Right lobe of liver (tissue), 6 donors: ENCODE results near the gene RNASE4. TPM values are rescaled to one million over a fixed set of nuclear protein-coding genes. Genes with fewer than 3 reads are reported as not detected.
A peak's percentile ranks its signal among the peaks of the same experiment; 100 is the strongest.
"Not testable (repeated sequence)": the region's sequence is repeated elsewhere in the genome, so short reads cannot be mapped to it uniquely, and the experiment has no call there.

ENCODE experiments used
- ATAC-seq, 4 donors: fragments of 200-7000 bp; cut with Tn5 transposase; one replicate each; pipeline ENCODE4 v1.9.1; 2020; ENCODE audit warnings: mild to moderate bottlenecking in 4 of 4, moderate library complexity in 4 of 4
- DNase-seq, 3 donors: peaks; one replicate each; pipeline ENCODE4 v3.0.0-alpha.2; 2020
- H3K27ac ChIP-seq, 3 donors: fragments of 200-600 bp; one replicate each; pipeline ENCODE4 v1.8.0; 2022
- H3K27me3 ChIP-seq, 2 donors: fragments of 200-600 bp; one replicate each; pipeline ENCODE4 v1.8.0; 2022
- H3K36me3 ChIP-seq, 4 donors: fragments of 200-600 bp; sonication (generic) in 1 of 4; one replicate each; pipeline versions ENCODE4 v1.5.1 to v1.8.0; 2017 to 2022; ENCODE audit warnings: control low read depth in 1 of 4
- H3K4me1 ChIP-seq, 4 donors: fragments of 200-600 bp; sonication (generic) in 1 of 4; one replicate each; pipeline versions ENCODE4 v1.5.1 to v1.8.0; 2017 to 2022; ENCODE audit warnings: control low read depth in 1 of 4
- H3K4me3 ChIP-seq, 3 donors: fragments of 200-600 bp; one replicate each; pipeline ENCODE4 v1.8.0; 2022
- H3K9me3 ChIP-seq, 4 donors: fragments of 200-600 bp; sonication (generic) in 1 of 4; one replicate each; pipeline versions ENCODE4 v1.5.1 to v1.8.0; 2017 to 2022; ENCODE audit warnings: control low read depth in 1 of 4
- POLR2A ChIP-seq: fragments of 450-650 bp; IDR thresholded peaks from one replicate; pipeline ENCODE4 v1.6.1; 2017; ENCODE audit warnings: antibody characterized with exemption, mild to moderate bottlenecking
- WGBS: methylation state at CpG from one replicate; pipeline ENCODE4 v1.1.6; 2018; ENCODE audit warnings: low coverage, low lambda C conversion rate; ENCODE audit not compliant: insufficient coverage; ENCODE audit errors: missing lambda C conversion rate; 5-methylcytosine and 5-hydroxymethylcytosine counted together
- intact Hi-C, 2 donors: fragments of 100-400 bp; cut with DNase I; formaldehyde crosslinking; loops; one replicate each; pipeline versions ENCODE4 v1.11.2 to v1.14.1; 2022
- long read RNA-seq: library from polyadenylated mRNA; unstranded; transcript quantifications from one replicate; pipeline ENCODE4 v2.0.0, GENCODE V29; 2019
- total RNA-seq, 6 experiments: library from RNA; depleted of rRNA in 2 of 6; stranded (reverse); fragments of >200 nt in 2 of 6; fragmentation: NEBNext Ultra II Directional in 3 of 6; extraction: Animal tissue kit (Norgen Biotek cat#: 25700) in 3 of 6; gene quantifications; one replicate each; pipeline versions ENCODE4 v1.1.0 to v1.2.4, GENCODE V29; 2016 to 2023
- TF ChIP-seq, protein P1 (sequence below), 4 donors: fragments of 200-600 bp in 3 of 4; fragments of 450-650 bp in 1 of 4; IDR thresholded peaks; one replicate each; pipeline versions ENCODE4 v1.5.1 to v1.8.0; 2016 to 2022; ENCODE audit warnings: antibody characterized with exemption in 4 of 4, mild to moderate bottlenecking in 2 of 4
- donor health status: DM: no; HTN: yes; CAD: no.
- donor health status: DM: no; HTN: no; CAD: no.
- donor health status: DM: no; HTN: no; CAD: no.
- donor health status: DM: no; HTN: yes; CAD: no.
- donor health status: DM: no; HTN: yes; CAD: no.

RNASE4 gene
- 100 to 1,000 TPM; 129 to 175 (median 151) TPM for total RNA-seq
- long read RNA-seq, transcript RNASE4-202 (2 exons, 1,341 nt) = minor isoform, 24 of 83 reads
- long read RNA-seq, transcript RNASE4-203 (2 exons, 2,520 nt) = major isoform, 41 of 83 reads
- long read RNA-seq, partial matches to known transcripts = 0 of 83 reads
- long read RNA-seq, other reads (novel, unspliced or antisense) = 18 of 83 reads

- ATAC-seq (peak; percentile 37 to 65 (median 51)), DNase-seq (peak; percentile 89 to 93 (median 91))
- Histone ChIP-seq H3K4me3 (peak within 1 kb of the TSS; percentile 71 to 80 (median 71)), H3K27me3 (no peaks in the 10 kb centered on the region), H3K9me3 (no peaks in the 10 kb centered on the region), H3K27ac (peak within 1 kb of the TSS; percentile 96 to 100 (median 99)), H3K4me1 (peaks cover 0 to 31% (median 6%) of the 10 kb centered on the region in 4 donors), H3K36me3 (no peaks in the 10 kb centered on the region)
- TF ChIP-seq POLR2A = peak; percentile 80
- TF ChIP-seq, protein P1, sequence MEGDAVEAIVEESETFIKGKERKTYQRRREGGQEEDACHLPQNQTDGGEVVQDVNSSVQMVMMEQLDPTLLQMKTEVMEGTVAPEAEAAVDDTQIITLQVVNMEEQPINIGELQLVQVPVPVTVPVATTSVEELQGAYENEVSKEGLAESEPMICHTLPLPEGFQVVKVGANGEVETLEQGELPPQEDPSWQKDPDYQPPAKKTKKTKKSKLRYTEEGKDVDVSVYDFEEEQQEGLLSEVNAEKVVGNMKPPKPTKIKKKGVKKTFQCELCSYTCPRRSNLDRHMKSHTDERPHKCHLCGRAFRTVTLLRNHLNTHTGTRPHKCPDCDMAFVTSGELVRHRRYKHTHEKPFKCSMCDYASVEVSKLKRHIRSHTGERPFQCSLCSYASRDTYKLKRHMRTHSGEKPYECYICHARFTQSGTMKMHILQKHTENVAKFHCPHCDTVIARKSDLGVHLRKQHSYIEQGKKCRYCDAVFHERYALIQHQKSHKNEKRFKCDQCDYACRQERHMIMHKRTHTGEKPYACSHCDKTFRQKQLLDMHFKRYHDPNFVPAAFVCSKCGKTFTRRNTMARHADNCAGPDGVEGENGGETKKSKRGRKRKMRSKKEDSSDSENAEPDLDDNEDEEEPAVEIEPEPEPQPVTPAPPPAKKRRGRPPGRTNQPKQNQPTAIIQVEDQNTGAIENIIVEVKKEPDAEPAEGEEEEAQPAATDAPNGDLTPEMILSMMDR (IDR thresholded peaks at IDR 0.05) = no peak
- WGBS = 0% methylated on average over 15 of the region's 42 CpGs
- intact Hi-C loops = loop anchor here (10.0 kb wide), 2 partner anchors 69 to 359 kb away; no protein-coding TSS in a partner anchor
These were observed at the start of gene RNASE4 for GRCh38 chr14:20683891-20684661. Gene RNASE4 (plus strand): TSS chr14:20684560. CDS start chr14:20699372, 14,812 bp downstream.

DNA sequence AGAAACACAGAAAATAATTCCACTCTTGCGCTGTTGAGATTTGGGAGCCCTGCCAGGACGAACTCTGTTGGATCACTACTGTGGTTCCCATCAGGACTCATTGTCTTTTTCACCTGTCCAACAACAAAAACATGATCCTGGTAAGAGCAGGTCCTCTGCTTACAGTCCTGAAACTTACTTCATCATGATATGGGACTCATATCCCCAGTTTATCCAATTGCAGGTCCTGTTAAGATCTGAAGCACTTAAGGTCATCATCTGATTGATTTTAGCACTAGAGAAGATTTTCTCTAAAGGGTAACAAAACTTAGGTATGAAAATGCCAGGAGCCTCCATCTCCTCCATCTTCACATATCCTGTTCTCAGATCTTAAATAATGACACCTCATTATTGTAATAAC, 42.8 kb upstream of the RNASE4 start, which contains the start of gene OR6S1:
Gene OR6S1 (minus strand): TSS at position 101 of the 400 bp plus-strand sequence. CDS start 0 bp downstream, at position 101.
- Histone ChIP-seq H3K4me1 (no peaks in the 10 kb centered on the region), H3K27ac (no peak within 1 kb of the TSS), H3K4me3 (no peak within 1 kb of the TSS), H3K36me3 (no peaks in the 10 kb centered on the region), H3K9me3 (no peaks in the 10 kb centered on the region), H3K27me3 (no peaks in the 10 kb centered on the region)
- no peak for DNase-seq
- 60% methylated on average over 1 of the region's 2 CpGs for WGBS
- ATAC-seq = no peak
- intact Hi-C loops = no loop called here
- TF ChIP-seq, protein P1 (IDR thresholded peaks at IDR 0.05) = no peak
- no peak for TF ChIP-seq POLR2A

DNA sequence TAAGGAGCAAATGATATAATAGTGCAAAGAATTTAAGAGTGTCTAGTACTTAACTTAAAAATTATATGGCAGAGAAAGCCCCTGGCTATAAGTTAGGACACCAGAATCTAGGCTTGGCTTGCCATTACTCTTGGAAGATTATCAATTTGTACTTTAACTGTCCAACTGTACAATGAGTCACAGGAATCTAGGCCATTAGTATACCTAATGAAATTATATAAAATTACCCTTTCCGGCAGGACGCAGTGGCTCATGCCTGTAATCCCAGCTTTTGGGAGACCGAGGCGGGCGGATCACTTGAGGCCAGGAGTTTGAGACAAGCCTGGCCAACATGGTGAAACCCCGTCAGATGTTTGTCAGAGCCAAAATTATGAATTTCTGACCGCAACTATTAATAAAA, 42.2 kb upstream of the RNASE4 start:
- TF ChIP-seq, protein P1 (IDR thresholded peaks at IDR 0.05) = no peak
- no peak for TF ChIP-seq POLR2A
- no peak overlapping the region for H3K27ac ChIP-seq
- no peak for ATAC-seq
- H3K9me3 ChIP-seq = no peaks in the 10 kb centered on the region
- H3K4me1 ChIP-seq = no peaks in the 10 kb centered on the region
- WGBS = 82% methylated on average over 6 of the region's 7 CpGs
- H3K36me3 ChIP-seq = no peaks in the 10 kb centered on the region
- no peak for DNase-seq
- H3K27me3 ChIP-seq = no peaks in the 10 kb centered on the region
- H3K4me3 ChIP-seq = no peak overlapping the region
- intact Hi-C loops = no loop called here

DNA sequence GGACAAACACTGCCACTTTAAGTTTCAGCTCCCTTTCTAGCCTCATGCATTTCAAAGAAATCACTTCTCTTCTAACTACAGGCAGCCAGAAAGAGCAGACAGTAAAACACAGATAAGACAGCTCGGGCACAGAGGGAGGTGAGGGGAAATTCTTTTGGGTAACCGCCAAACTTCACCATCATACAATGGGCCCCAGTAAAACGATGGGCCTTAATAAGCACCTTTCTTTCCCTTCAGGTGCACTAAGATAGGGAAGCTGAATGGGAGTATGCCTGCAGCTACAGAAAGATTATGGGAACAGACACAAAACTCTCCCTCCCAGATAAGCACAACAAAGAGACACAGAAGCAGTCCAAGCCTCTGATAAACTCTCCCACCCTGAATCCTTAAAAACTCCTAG, 41.6 kb upstream of the RNASE4 start:
- ATAC-seq, H3K36me3 ChIP-seq, H3K4me1 ChIP-seq, DNase-seq, H3K27me3 ChIP-seq, H3K9me3 ChIP-seq, intact Hi-C loops, H3K27ac ChIP-seq, H3K4me3 ChIP-seq: not testable (repeated sequence)
- WGBS = 27% methylated on average over 3 of the region's 3 CpGs

DNA sequence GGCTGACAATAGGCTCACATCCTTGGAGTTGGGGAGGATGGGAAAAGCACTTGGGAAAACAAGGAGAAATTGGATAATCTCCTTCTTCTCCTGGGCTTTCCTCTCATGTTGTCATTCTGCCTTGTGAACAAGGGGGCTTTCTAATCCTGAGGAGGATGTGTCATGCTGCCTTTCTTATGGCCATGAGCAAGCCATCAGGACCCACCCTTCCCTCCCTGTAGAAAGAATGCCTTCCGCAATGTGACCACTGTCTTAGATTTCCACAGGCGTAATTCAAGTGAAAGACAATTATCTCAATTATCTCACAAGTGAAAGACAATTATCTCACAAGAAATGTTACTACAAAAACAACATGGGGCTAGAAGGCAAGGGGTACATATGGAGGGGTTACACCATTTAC, 39.8 kb upstream of the RNASE4 start:
- Histone ChIP-seq H3K27ac (no peak overlapping the region), H3K9me3 (no peaks in the 10 kb centered on the region), H3K27me3 (no peaks in the 10 kb centered on the region), H3K36me3 (no peaks in the 10 kb centered on the region), H3K4me1 (no peaks in the 10 kb centered on the region), H3K4me3 (no peak overlapping the region)
- WGBS = 92% methylated on average over 2 of the region's 2 CpGs
- TF ChIP-seq, protein P1 (IDR thresholded peaks at IDR 0.05) = no peak
- no peak for TF ChIP-seq POLR2A
- ATAC-seq (no peak), DNase-seq (no peak)
- intact Hi-C loops = no loop called here
